Activated CD4-positive, alpha-beta T cell treated with anti-CD3 and anti-CD28 coated beads, Interleukin-2, amount 10 ng/mL, durations not matched to agents 24 days and 14 days (primary cell): Measurements from ENCODE around the gene ZRSR2. TPM values are rescaled to one million over a fixed set of nuclear protein-coding genes. Genes with fewer than 3 reads are reported as not detected.
A peak's percentile ranks its signal among the peaks of the same experiment; 100 is the strongest.
"Not testable (repeated sequence)": the region's sequence is repeated elsewhere in the genome, so short reads cannot be mapped to it uniquely, and the experiment has no call there.

Experiments
- DNase-seq: peaks from one replicate; pipeline ENCODE4 v3.0.0; 2022
- H3K27ac Mint-ChIP-seq: one replicate; pipeline ENCODE4 v1.8.0; 2022; ENCODE audit warnings: mild to moderate bottlenecking, mixed read lengths
- H3K27me3 Mint-ChIP-seq: one replicate; pipeline ENCODE4 v1.8.0; 2022; ENCODE audit warnings: mixed read lengths
- H3K36me3 Mint-ChIP-seq: one replicate; pipeline ENCODE4 v1.8.0; 2022; ENCODE audit warnings: low read depth, mild to moderate bottlenecking, mixed read lengths
- H3K4me1 Mint-ChIP-seq: one replicate; pipeline ENCODE4 v1.8.0; 2021; ENCODE audit warnings: mixed read lengths
- H3K4me3 Mint-ChIP-seq: one replicate; pipeline ENCODE4 v1.8.0; 2022; ENCODE audit warnings: mild to moderate bottlenecking, moderate library complexity, mixed read lengths
- H3K9me3 Mint-ChIP-seq: one replicate; pipeline ENCODE4 v1.8.0; 2021; ENCODE audit warnings: mixed read lengths
- intact Hi-C: fragments of 100-400 bp; cut with micrococcal nuclease; formaldehyde crosslinking; loops from one replicate; pipeline ENCODE4 v1.15.1; 2023
- total RNA-seq: library from RNA; stranded (reverse); gene quantifications from 2 replicates; pipeline ENCODE4 v1.2.3, GENCODE V29; 2022

ZRSR2 gene
- 20.0 and 20.3 TPM in 2 replicates for total RNA-seq

GRCh38 chrX:15789979-15790768 is at the start of gene ZRSR2:
Gene ZRSR2, plus strand, starts transcription at chrX:15790484. Its CDS starts 12 bp downstream, at chrX:15790496.
- intact Hi-C loops: loop anchor here (1.0 to 10.0 kb wide), 6 partner anchors 27 to 925 kb away; partner anchors contain the start of genes AP1S2, CA5B, CTPS2 and SYAP1
- Mint-ChIP-seq H3K27me3 (no peaks in the 10 kb centered on the region), H3K4me1 (peaks cover 9% of the 10 kb centered on the region), H3K36me3 (peaks cover 11% of the 10 kb centered on the region), H3K27ac (no peak within 1 kb of the TSS), H3K9me3 (no peaks in the 10 kb centered on the region), H3K4me3 (no peak within 1 kb of the TSS)
- DNase-seq: peak; percentile 96

DNA sequence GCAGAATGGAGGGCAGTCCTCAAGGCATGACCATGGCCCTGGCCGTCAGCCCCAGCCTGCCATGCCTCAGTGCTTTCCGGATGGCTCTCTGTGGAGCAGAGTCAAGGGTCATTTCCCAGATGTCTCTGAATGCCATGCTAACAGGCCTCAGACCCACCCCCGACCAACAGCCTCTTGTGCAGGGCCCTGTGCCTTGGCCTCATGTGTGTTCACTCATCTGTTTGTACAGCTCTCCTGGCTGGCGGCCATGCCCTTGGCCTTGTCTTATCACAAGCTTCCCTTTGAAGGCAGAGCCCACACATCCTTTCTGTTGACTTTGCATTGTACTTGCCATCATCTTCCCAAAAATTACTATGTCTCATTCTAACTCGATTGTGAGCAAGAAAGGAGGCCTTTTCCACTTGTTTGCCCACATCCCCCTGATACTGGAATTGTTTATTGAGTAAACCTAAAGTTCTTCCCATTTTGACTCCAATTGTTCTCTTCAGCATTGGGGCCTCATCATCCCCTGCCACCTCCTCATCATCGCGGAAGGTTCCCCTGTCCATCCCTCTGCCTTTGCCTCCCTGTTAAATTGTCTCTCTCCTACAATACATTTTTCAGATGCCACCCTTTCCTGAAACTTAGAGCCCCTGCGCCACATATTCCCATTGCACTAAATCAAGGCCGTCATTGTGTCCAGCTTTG is 46.0 kb upstream of the ZRSR2 start:
- H3K36me3 Mint-ChIP-seq: peaks cover 9% of the 10 kb centered on the region
- DNase-seq: peak; percentile 37
- H3K9me3 Mint-ChIP-seq: no peaks in the 10 kb centered on the region
- H3K4me3 Mint-ChIP-seq: no peak overlapping the region
- no peak overlapping the region for H3K27ac Mint-ChIP-seq
- peaks cover 16% of the 10 kb centered on the region for H3K4me1 Mint-ChIP-seq
- intact Hi-C loops: no loop called here
- no peaks in the 10 kb centered on the region for H3K27me3 Mint-ChIP-seq

- Mint-ChIP-seq H3K4me3 (no peak overlapping the region), H3K4me1 (peaks cover 21% of the 10 kb centered on the region), H3K27me3 (no peaks in the 10 kb centered on the region), H3K9me3 (no peaks in the 10 kb centered on the region), H3K27ac (no peak overlapping the region), H3K36me3 (peaks cover 9% of the 10 kb centered on the region)
- peak; percentile 3 for DNase-seq
- intact Hi-C loops: no loop called here
These were observed 45.1 kb upstream of the ZRSR2 start for GRCh38 chrX:15745179-15745578.

DNA sequence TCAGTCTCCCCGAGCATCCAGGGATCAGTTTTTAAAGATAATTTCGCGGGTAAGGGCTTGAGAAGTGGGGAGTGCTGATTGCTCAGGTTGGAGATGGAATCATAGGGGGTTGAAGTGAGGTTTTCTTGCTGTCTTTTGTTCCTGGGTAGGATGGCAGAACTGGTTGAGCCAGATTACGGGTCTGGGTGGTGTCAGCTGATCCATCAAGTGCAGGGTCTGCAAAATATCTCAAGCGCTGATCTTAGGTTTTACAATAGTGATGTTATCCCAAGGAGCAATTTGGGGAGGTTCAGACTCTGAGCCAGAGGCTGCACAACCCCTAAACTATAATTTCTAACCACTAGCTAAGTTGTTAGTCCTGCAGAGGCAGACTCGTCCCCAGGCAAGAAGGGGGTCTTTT is 43.6 kb upstream of the ZRSR2 start:
- H3K4me3 Mint-ChIP-seq, DNase-seq, H3K27me3 Mint-ChIP-seq, H3K27ac Mint-ChIP-seq, H3K9me3 Mint-ChIP-seq, intact Hi-C loops, H3K36me3 Mint-ChIP-seq: not testable (repeated sequence)
- H3K4me1 Mint-ChIP-seq: peaks cover 33% of the 10 kb centered on the region

DNA sequence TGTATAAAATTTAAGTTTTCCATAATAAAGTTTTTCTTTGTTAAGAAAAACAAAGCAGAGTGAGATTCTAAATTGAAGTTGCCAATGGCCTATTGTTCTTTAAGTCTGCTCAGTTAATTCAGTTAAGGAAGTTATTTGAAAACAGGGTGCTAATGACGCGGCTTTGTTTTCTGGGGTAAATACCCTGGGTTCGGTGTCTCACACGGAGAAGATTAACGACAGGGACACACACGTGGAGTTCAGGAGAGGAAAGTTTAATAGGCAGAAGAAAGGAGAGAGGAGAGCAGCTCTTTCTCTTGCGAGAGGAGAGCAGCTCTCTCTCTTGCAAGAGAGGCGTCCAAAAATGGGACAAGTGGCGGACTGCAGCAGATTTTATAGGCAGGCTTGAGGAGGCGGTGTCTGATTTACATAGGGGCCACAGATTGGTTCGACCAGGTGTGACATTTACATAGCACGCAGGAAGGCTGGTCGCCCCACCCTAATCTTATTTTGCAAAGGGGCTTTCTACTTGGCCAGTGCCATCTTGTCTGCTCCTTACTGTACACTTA is 42.6 kb upstream of the ZRSR2 start:
- Mint-ChIP-seq H3K27ac (no peak overlapping the region), H3K27me3 (no peaks in the 10 kb centered on the region)
- intact Hi-C loops: no loop called here

GRCh38 chrX:15748841-15749240 is 41.4 kb upstream of the ZRSR2 start:
- no peak overlapping the region for H3K4me3 Mint-ChIP-seq
- DNase-seq: no peak
- H3K36me3 Mint-ChIP-seq: peaks cover 4% of the 10 kb centered on the region
- H3K9me3 Mint-ChIP-seq: no peaks in the 10 kb centered on the region
- peak overlapping the region; percentile 62 for H3K27ac Mint-ChIP-seq
- H3K4me1 Mint-ChIP-seq: peaks cover 36% of the 10 kb centered on the region
- intact Hi-C loops: no loop called here
- H3K27me3 Mint-ChIP-seq: no peaks in the 10 kb centered on the region

More for the DNA sequence above, 42.6 kb upstream of the ZRSR2 start:
- Mint-ChIP-seq H3K36me3 (peaks cover 4% of the 10 kb centered on the region), H3K4me1 (peaks cover 33% of the 10 kb centered on the region), H3K4me3 (no peak overlapping the region), H3K9me3 (no peaks in the 10 kb centered on the region)
- DNase-seq: no peak

DNA sequence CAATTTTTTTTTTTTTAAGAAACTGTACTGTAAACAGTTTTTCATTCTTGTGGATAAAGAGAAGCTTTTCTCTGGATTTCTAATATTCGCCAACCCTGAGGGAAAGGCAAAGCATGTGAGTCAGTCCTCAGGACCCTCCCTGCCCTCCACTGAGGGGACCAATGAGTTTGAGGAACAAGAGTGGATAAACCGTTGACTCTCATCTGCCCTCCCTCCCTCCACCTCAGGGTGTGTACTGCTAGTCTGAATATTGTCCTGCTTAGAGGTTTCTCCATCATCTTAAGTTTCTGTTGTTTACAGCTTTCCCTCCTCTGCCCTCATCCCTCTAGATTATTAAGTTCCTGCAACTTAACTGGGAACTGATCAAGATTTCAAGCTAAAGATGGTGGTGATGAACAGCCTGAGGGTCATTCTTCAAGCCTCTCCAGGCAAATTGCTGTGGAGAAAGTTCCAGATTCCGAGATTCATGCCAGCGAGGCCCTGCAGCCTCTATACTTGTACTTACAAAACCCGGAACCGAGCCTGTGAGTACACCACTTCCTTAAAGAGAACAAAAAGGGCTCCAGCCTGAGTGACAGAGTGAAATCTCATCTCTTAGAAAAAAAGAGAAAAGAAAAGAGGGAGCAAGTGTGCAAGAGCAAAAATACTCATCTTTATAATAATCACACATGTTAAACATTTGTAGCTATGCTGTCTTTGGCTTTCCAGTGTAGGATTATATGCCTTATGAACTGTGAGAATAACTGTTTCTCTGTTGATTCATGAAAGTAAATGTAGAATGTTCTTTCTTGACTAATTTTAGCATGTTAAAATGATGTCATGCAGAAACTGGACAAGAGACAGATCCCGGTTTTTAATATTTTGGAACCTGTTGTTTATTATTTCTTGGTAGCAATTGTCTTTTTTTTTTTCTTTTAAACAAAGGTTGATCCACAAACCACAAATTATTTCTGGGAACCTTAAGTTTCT is 40.4 kb upstream of the ZRSR2 start:
- no peaks in the 10 kb centered on the region for H3K27me3 Mint-ChIP-seq
- H3K36me3 Mint-ChIP-seq: peaks cover 2% of the 10 kb centered on the region
- DNase-seq: peak; percentile 76
- intact Hi-C loops: loop anchor here (1.0 to 5.0 kb wide), 3 partner anchors 12 to 102 kb away; partner anchors contain the start of genes AP1S2 and CA5B
- H3K27ac Mint-ChIP-seq: peak overlapping the region; percentile 92
- no peaks in the 10 kb centered on the region for H3K9me3 Mint-ChIP-seq
- H3K4me3 Mint-ChIP-seq: peak overlapping the region; percentile 76
- H3K4me1 Mint-ChIP-seq: peaks cover 36% of the 10 kb centered on the region

DNA sequence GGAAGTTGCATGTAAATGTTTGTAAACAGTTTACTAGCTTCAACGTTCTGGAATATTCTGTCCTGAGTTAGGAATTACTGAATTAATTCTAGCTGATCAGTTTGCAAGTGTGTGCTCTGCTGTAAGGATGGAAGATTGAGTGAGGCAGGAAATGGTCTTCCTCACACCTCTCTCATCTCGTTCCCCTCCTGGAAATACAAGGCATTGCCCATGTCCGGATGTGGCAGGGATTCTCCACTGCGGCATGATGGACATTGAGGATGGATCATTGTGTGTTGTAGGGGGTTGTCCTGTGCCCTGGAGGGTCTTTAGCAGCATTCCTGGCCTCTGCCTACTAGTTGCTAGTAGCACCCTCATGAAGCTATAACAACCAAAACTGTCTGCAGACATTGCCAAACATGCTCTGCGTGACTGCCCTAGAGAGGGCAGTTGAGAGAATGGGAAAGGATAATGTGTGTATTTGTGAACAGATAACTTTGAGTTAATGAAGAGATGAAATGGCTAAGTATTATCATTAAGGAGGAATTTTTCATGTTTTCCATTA is 39.6 kb upstream of the ZRSR2 start:
- Mint-ChIP-seq H3K27ac (peak overlapping the region; percentile 92), H3K4me3 (peak overlapping the region; percentile 38), H3K9me3 (no peaks in the 10 kb centered on the region), H3K27me3 (no peaks in the 10 kb centered on the region), H3K4me1 (peaks cover 36% of the 10 kb centered on the region), H3K36me3 (peaks cover 2% of the 10 kb centered on the region)
- peak; percentile 69 for DNase-seq
- intact Hi-C loops: loop anchor here (1.0 to 5.0 kb wide), 3 partner anchors 12 to 102 kb away; partner anchors contain the start of genes AP1S2 and CA5B

GRCh38 chrX:15751155-15751819 is 39.0 kb upstream of the ZRSR2 start:
- H3K27ac Mint-ChIP-seq: peak overlapping the region; percentile 92
- intact Hi-C loops: loop anchor here (2.0 to 5.0 kb wide), 2 partner anchors 66 to 101 kb away; partner anchors contain the start of gene AP1S2
- H3K4me1 Mint-ChIP-seq: peaks cover 36% of the 10 kb centered on the region
- peak; percentile 73 for DNase-seq
- no peaks in the 10 kb centered on the region for H3K9me3 Mint-ChIP-seq
- peak overlapping the region; percentile 38 for H3K4me3 Mint-ChIP-seq
- no peaks in the 10 kb centered on the region for H3K27me3 Mint-ChIP-seq
- peaks cover 2% of the 10 kb centered on the region for H3K36me3 Mint-ChIP-seq

GRCh38 chrX:15755091-15755490 is 35.2 kb upstream of the ZRSR2 start:
- no peaks in the 10 kb centered on the region for H3K9me3 Mint-ChIP-seq
- no peak overlapping the region for H3K27ac Mint-ChIP-seq
- peaks cover 28% of the 10 kb centered on the region for H3K4me1 Mint-ChIP-seq
- peaks cover 8% of the 10 kb centered on the region for H3K36me3 Mint-ChIP-seq
- no peaks in the 10 kb centered on the region for H3K27me3 Mint-ChIP-seq
- no peak overlapping the region for H3K4me3 Mint-ChIP-seq
- intact Hi-C loops: no loop called here
- DNase-seq: no peak

- intact Hi-C loops: no loop called here
- DNase-seq: no peak
- Mint-ChIP-seq H3K4me1 (peaks cover 16% of the 10 kb centered on the region), H3K36me3 (peaks cover 8% of the 10 kb centered on the region), H3K27ac (no peak overlapping the region), H3K4me3 (no peak overlapping the region), H3K27me3 (no peaks in the 10 kb centered on the region), H3K9me3 (no peaks in the 10 kb centered on the region)
These were observed 32.1 kb upstream of the ZRSR2 start for GRCh38 chrX:15758140-15758539.

DNA sequence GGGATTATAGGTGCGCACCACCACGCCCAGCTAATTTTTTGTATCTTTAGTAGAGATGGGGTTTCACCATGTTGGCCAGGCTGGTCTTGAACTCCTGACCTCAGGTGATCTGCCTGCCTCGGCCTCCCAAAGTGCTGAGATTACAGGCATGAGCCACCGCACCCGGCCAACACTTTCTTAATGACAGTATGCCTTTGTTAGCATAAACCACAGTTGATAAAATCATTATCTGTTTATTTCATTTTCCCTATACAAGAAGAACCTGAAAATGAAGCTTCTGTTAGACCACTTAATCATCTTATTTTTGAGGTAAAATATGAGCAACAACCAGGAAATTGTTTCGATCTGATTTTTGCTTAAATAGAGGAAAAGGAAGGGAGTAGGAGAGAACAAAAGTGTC is 30.4 kb upstream of the ZRSR2 start:
- not testable (repeated sequence) for H3K9me3 Mint-ChIP-seq, H3K4me3 Mint-ChIP-seq, H3K36me3 Mint-ChIP-seq, H3K27ac Mint-ChIP-seq, H3K27me3 Mint-ChIP-seq, DNase-seq
- intact Hi-C loops: loop anchor here (2.0 to 10.0 kb wide), 2 partner anchors 213 to 685 kb away; no protein-coding TSS in a partner anchor
- H3K4me1 Mint-ChIP-seq: peaks cover 16% of the 10 kb centered on the region
